Hematopoietic multipotent progenitor cell (in vitro differentiated cells): ENCODE results near the gene CSNK1A1L. TPM values are rescaled to one million over a fixed set of nuclear protein-coding genes. Genes with fewer than 3 reads are reported as not detected.
"Not testable (repeated sequence)": the region's sequence is repeated elsewhere in the genome, so short reads cannot be mapped to it uniquely, and the experiment has no call there.

Source experiments
- DNase-seq, 3 donors: peaks; one replicate each; pipeline ENCODE4 v3.0.0-alpha.2; 2011 to 2015; ENCODE audit warnings: low read depth in 2 of 3, low spot score in 2 of 3
- total RNA-seq: library from RNA; depleted of rRNA; stranded (reverse); fragments of >200 nt; gene quantifications from one replicate; pipeline ENCODE4 v1.2.3, GENCODE V29; 2012

Gene CSNK1A1L
- total RNA-seq, 1 donor = not detected

DNA sequence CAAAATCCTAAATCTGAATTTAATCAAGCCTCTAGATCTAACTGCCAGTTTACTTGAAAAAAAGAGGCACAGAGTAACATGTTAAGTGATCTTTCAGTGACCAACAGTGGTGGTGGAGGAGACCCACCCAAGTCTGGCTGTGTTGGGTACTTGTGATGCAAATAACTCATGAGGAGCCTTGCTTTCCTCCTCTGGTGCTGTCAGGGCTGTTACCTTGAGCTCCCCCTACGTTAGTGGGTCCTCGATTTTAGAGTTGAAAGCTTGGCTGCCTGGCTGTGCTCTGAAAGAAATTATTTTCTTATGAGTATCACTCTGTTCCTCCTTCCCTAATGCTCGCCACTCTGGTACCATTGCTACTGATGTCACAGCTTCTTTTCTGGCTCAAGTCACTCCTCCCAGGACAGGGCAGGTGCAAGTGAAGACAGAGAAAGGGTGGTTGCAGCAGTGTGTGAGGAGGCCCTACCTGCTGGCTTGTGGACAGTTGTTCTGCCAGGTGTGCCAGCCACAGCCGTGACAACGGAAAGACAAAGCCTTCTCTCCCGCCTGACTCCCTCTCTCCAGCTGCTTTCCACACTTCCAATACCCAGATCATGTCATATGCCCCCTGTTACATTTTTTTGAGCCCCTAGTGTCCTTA, 39.5 kb downstream of the CSNK1A1L start:
- no peak for DNase-seq

DNA sequence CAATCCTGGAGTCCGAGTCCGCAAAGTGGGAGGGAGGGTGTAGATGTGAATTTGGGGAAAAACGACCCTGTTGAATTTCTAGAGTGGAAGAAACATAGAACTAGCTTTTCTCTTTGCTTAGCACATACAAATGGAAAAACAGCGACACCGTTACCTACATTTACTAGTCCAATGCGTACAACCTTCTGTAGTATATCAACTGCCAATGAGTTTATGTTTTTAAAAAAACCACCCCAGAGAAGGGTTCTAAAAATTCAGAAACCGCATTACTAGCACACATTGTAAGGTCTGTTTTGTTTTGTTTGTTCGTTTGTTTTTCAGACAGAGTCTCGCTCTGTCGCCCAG, 45.6 kb downstream of the CSNK1A1L start:
- no peak for DNase-seq

DNA sequence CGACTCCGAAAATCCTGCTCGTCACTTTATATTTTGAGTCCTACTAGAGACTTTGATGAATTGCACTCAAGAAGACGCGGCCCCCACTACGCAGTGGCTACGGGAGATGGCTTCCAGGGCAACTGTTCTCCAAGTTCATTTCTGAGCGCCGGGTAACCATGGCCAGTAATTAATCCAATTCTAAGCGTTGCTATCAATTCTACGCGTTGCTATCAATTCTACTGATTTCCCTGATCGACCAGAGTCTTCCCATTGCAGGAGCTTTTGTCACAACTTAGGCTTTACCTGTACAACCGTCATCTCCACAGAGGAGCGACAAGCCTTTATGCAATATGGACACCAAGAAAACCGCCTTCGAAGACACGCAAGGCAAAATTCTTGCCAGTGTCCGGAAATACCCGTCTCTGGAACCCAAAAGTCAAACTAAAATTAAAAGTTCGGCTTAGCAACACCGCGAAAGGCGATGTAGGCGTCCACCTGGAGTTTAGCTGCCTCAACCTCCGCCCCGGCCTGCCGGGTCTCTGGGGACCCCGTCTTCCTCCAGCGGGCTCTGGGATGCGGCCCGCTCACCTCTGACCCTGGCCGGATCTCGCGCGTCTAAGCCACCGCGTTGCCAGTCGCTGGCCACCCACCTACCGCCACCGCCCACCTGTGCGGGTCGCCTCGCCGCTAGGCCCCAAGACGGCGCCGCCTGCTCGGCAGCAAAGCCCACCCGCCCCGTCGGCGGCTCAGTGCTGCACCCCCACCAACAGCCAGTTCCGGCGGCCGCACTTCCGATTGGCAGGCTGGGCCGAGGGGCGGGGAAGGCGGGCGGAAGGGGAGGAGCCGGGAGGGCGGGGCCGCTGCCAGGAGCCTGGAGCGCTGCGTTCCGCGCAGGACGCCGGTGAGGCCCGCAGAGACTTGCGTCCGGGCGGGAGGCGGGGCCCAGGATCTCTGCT, 46.3 kb downstream of the CSNK1A1L start, which contains the start of gene SUPT20H:
TSS of gene SUPT20H (minus strand) at position 779 of the 938 bp plus-strand sequence. CDS start 8,198 bp downstream, outside the sequence.
- DNase-seq = peak; percentile 82 to 92 (median 90)

DNA sequence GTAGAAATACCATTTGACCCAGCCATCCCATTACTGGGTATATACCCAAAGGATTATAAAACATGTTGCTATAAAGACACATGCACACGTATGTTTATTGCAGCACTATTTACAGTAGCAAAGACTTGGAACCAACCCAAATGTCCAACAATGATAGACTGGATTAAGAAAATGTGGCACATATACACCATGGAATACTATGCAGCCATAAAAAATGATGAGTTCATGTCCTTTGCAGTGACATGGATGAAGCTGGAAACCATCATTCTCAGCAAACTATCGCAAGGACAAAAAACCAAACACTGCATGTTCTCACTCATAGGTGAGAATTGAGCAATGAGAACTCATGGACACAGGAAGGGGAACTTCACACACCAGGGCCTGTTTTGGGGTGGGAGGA, 49.2 kb downstream of the CSNK1A1L start:
- DNase-seq = not testable (repeated sequence)

Other genes starting within 250 kb of the CSNK1A1L start
- gene SMAD9, start 185.4 kb downstream of the CSNK1A1L start, total RNA-seq = under 0.01 TPM
- 11.6 TPM for gene ALG5, start 106.3 kb downstream of the CSNK1A1L start, total RNA-seq
- 12.9 TPM for gene EXOSC8, start 104.9 kb downstream of the CSNK1A1L start, total RNA-seq
- 26.9 TPM for gene SUPT20H, start 46.0 kb downstream of the CSNK1A1L start, total RNA-seq